ENCODE measurements around the gene DISC1.

DNA sequence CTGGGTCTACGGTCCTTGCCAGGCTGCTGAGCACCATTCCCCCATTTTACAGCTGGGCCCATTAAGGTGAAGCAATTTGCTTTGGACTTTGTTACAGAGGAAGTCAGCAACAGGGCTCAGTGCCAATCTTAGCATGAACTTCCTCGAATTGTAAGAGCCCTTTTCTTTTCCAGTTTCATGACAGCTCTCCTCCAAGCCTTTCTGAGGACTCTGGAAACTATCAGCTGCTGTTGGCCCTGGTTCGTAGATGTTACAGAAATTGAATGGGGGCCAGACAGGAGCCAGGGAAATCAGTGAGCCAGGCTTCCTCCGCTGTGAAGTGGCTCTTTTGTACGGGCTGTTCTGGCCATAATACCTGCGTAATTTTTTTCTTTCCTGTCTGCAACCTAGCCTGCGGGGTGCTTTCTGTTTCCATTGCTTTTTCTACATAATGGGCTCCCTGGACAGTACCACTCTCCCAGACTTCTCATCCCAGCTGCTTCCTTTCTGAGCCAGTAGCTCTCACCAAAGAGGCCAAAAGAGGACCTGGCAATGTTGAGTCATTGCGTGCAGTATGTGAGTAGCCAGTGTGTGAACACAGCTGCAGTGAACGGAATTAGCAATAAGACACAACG, 386.3 kb downstream of the DISC1 start:
- TF ChIP-seq POLR2A (IDR thresholded peaks at IDR 0.05; ENCODE audit: low read depth, low read length) (no peak), POLR2AphosphoS5 (IDR thresholded peaks at IDR 0.05; ENCODE audit: low read depth, low read length) (no peak), TAF1 (IDR thresholded peaks at IDR 0.05; ENCODE audit: borderline replicate concordance, low read depth, low read length) (no peak)

Data from GM12892 (cell line).